Kidney (tissue), 14 donors: Measurements from ENCODE around the gene GASK1B. TPM values are rescaled to one million over a fixed set of nuclear protein-coding genes. Genes with fewer than 3 reads are reported as not detected.

ENCODE experiments used
- DNase-seq, 5 donors: peaks; one replicate each; pipeline ENCODE4 v3.0.0-alpha.2; 2013 to 2020
- FAIRE-seq: peaks from 2 replicates; lab custom pipeline; 2012; peaks lifted over from hg19 to GRCh38; lab: Jason Lieb, UNC
- H3K27ac ChIP-seq, 2 donors: one replicate each; pipeline ENCODE4 v1.7.0; 2013; ENCODE audit warnings: low read depth in 2 of 2, low read length in 2 of 2, inconsistent platforms in 1 of 2
- H3K27me3 ChIP-seq: one replicate; pipeline ENCODE4 v1.7.1; 2013; ENCODE audit warnings: low read length, inconsistent platforms; ENCODE audit not compliant: control insufficient read depth, insufficient read depth
- H3K36me3 ChIP-seq, 3 donors: one replicate each; pipeline versions ENCODE4 v1.7.0 to v1.7.1; 2013; ENCODE audit warnings: low read length in 3 of 3, control low read depth in 1 of 3, inconsistent platforms in 1 of 3; ENCODE audit not compliant: insufficient read depth in 3 of 3, control insufficient read depth in 2 of 3
- H3K4me1 ChIP-seq, 3 donors: one replicate each; pipeline versions ENCODE4 v1.7.0 to v1.7.1; 2013; ENCODE audit warnings: low read length in 3 of 3, inconsistent platforms in 1 of 3, low read depth in 1 of 3; ENCODE audit not compliant: control insufficient read depth in 2 of 3, insufficient read depth in 2 of 3
- H3K4me3 ChIP-seq, 3 donors: one replicate each; pipeline versions ENCODE4 v1.7.0 to v1.8.1; 2013; ENCODE audit warnings: low read length in 3 of 3, control low read depth in 1 of 3, inconsistent platforms in 1 of 3
- H3K9ac ChIP-seq, 3 donors: one replicate each; pipeline versions ENCODE4 v1.7.0 to v1.7.1; 2013; ENCODE audit warnings: low read length in 3 of 3, control low read depth in 1 of 3, inconsistent platforms in 1 of 3
- H3K9me3 ChIP-seq, 3 donors: one replicate each; pipeline versions ENCODE4 v1.7.0 to v1.7.1; 2013; ENCODE audit warnings: low read length in 3 of 3, control low read depth in 1 of 3, inconsistent platforms in 1 of 3; ENCODE audit not compliant: control insufficient read depth in 2 of 3, insufficient read depth in 1 of 3
- intact Hi-C: fragments of 100-400 bp; cut with DNase I; formaldehyde crosslinking; loops from one replicate; pipeline ENCODE4 v1.11.1; 2022
- polyA plus RNA-seq: library from polyadenylated mRNA; stranded (reverse); fragments of 350-450 nt; fragmentation: Illumina TruSeq; extraction: RNeasy Lipid Tissue Mini Kit (QIAGEN cat#74804); gene quantifications from one replicate; pipeline ENCODE4 v1.2.3, GENCODE V29; 2014; ENCODE audit warnings: low read depth, low replicate concordance; ENCODE audit not compliant: insufficient read depth
- total RNA-seq: library from RNA; stranded (reverse); fragmentation: NEBNext Ultra II Directional; extraction: Animal tissue kit (Norgen Biotek cat#: 25700); gene quantifications from one replicate; pipeline ENCODE4 v1.2.1, GENCODE V29; 2021
- TF ChIP-seq, protein P1 (sequence below): IDR thresholded peaks from 3 replicates; pipeline ENCODE4 v1.5.1; 2012; ENCODE audit warnings: mild to moderate bottlenecking, moderate library complexity, borderline replicate concordance; ENCODE audit not compliant: insufficient read depth; ENCODE audit errors: extremely low read depth
- donor health status: control.
- donor health status: control.
- donor health status: control.
- donor health status: control.
- donor health status: control.
- donor health status: DM: yes; HTN: yes; CAD: no.
- donor health status: Normal renal cell carcinoma (clear cell type).

The GASK1B gene
- total and polyA plus RNA-seq, 2 donors from 2014 or later, result 6.5 to 38.6 TPM

- Histone ChIP-seq H3K27ac (peak overlapping the region; percentile 40 to 84), H3K9me3 (no peaks in the 10 kb centered on the region), H3K4me3 (peak overlapping the region; percentile 38 to 66 (median 41)), H3K9ac (peak overlapping the region in 1 of 3 donors; percentile 72), H3K36me3 (no peaks in the 10 kb centered on the region), H3K27me3 (no peaks in the 10 kb centered on the region), H3K4me1 (peaks cover 0 to 2% (median 0%) of the 10 kb centered on the region in 3 donors)
- TF ChIP-seq, protein P1, sequence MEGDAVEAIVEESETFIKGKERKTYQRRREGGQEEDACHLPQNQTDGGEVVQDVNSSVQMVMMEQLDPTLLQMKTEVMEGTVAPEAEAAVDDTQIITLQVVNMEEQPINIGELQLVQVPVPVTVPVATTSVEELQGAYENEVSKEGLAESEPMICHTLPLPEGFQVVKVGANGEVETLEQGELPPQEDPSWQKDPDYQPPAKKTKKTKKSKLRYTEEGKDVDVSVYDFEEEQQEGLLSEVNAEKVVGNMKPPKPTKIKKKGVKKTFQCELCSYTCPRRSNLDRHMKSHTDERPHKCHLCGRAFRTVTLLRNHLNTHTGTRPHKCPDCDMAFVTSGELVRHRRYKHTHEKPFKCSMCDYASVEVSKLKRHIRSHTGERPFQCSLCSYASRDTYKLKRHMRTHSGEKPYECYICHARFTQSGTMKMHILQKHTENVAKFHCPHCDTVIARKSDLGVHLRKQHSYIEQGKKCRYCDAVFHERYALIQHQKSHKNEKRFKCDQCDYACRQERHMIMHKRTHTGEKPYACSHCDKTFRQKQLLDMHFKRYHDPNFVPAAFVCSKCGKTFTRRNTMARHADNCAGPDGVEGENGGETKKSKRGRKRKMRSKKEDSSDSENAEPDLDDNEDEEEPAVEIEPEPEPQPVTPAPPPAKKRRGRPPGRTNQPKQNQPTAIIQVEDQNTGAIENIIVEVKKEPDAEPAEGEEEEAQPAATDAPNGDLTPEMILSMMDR, result peak; percentile 24
- intact Hi-C loops, result loop anchor here (10.0 kb wide), 1 partner anchor 176 kb away; no protein-coding TSS in a partner anchor
- FAIRE-seq (no peak), DNase-seq (peak in 4 of 5 donors; percentile 16 to 78 (median 47))
These were observed 1.9 kb downstream of the GASK1B start for GRCh38 chr4:158170691-158171561.

GRCh38 chr4:158169931-158170690 is 2.7 kb downstream of the GASK1B start:
- peak overlapping the region; percentile 49 to 84 for H3K27ac ChIP-seq
- H3K9ac ChIP-seq, result peak overlapping the region in 2 of 3 donors; percentile 25 to 42

DNA sequence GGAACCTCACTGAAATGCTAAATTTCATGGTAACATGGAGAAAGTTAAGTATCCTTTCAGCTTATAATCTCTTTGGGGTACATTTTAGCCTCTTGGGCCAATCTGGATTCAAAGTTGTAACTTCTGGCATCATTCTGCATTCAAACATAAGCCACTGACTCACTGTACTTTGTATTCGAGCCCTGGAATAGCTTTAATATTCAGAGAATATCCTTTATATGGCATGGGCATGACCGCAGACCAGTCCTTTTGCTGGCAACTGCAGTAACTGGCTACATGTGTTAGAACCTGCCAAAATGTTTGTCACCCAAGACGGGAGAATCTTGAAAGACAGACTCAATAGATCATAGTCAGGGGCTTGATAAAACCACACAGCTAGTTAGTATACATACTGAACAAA is 3.3 kb downstream of the GASK1B start:
- Histone ChIP-seq H3K4me1 (peaks cover 0 to 2% (median 0%) of the 10 kb centered on the region in 3 donors), H3K4me3 (peak overlapping the region; percentile 33 to 42 (median 41)), H3K9ac (peak overlapping the region in 1 of 3 donors; percentile 30), H3K27ac (peak overlapping the region; percentile 49 to 69), H3K9me3 (no peaks in the 10 kb centered on the region), H3K36me3 (no peaks in the 10 kb centered on the region), H3K27me3 (no peaks in the 10 kb centered on the region)
- TF ChIP-seq, protein P1, result no peak
- DNase-seq (no peak), FAIRE-seq (no peak)
- intact Hi-C loops, result no loop called here

More at GRCh38 chr4:158169931-158170690, 2.7 kb downstream of the GASK1B start:
- intact Hi-C loops, result loop anchor here (10.0 kb wide), 1 partner anchor 175 kb away; no protein-coding TSS in a partner anchor
- H3K27me3 ChIP-seq, result no peaks in the 10 kb centered on the region
- DNase-seq, result peak in 3 of 5 donors; percentile 19 to 72 (median 60)
- TF ChIP-seq, protein P1, result no peak
- no peak for FAIRE-seq
- no peaks in the 10 kb centered on the region for H3K9me3 ChIP-seq
- H3K36me3 ChIP-seq, result no peaks in the 10 kb centered on the region
- H3K4me1 ChIP-seq, result peaks cover 0 to 2% (median 0%) of the 10 kb centered on the region in 3 donors
- H3K4me3 ChIP-seq, result peak overlapping the region; percentile 41 to 66 (median 42)
